ENCODE results near the gene CHRNA5.
A peak's percentile ranks its signal among the peaks of the same experiment; 100 is the strongest.

CHRNA5 gene

DNA sequence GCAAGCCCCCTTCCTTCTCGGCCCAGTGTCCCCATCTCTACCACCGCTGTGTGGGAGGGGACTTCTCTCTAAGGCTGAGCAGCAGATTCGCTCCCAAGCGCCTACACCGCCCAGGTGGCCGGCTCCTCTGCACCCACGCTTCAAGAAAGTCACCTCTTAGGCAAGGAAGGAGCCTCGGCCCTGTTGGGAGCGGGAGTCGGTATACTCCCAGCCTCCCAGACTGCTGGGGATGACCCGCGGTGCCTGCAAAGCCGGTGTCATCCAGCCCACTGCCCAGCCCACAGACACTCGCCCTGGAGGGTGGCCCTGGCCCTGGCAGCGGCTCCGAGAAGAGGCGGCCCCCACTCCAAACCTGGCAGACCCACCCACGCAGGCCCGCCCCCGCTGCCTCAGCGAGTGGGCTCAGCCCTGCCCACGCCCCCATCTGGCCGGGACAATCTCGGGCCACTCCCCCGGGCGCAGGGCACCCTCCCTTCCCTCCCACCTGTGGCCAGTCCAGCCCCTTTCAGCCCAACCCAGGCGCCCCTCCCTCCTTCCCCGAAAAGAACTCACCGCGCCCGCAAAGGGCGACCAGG, 75.3 kb downstream of the CHRNA5 start:
- CTCF ChIA-PET: interaction anchor here (1.3 to 2.7 kb wide), 4 partner anchors 10 to 114 kb away, joined by 3 to 29 read pairs (median 7); no protein-coding TSS in a partner anchor
- no peak for DNase-seq (ENCODE audit: extremely low spot score)

GRCh38 chr15:78641102-78641748, 75.9 kb downstream of the CHRNA5 start, which contains the start of gene CHRNB4:
CHRNB4 (minus strand) TSS chr15:78641210; CDS start chr15:78641133, 77 bp downstream.
- TF ChIP-seq L3MBTL2 (conservative IDR thresholded peaks at IDR 0.05) (peak; percentile 75), FOXK2 (IDR thresholded peaks at IDR 0.05) (no peak), NFRKB (IDR thresholded peaks at IDR 0.05) (no peak), BHLHE40 (IDR thresholded peaks at IDR 0.05; ENCODE audit: borderline replicate concordance) (no peak)
- ChIA-PET CTCF (interaction anchor here (1.3 kb wide), 1 partner anchor 114 kb away, joined by 3 read pairs; no protein-coding TSS in a partner anchor), POLR2A (no interaction called here)
- peak; percentile 49 for DNase-seq (ENCODE audit: extremely low spot score)

More for the DNA sequence above, 75.3 kb downstream of the CHRNA5 start:
- POLR2A ChIA-PET: no interaction called here
- TF ChIP-seq BHLHE40 (IDR thresholded peaks at IDR 0.05; ENCODE audit: borderline replicate concordance) (no peak), FOXK2 (IDR thresholded peaks at IDR 0.05) (no peak), CTBP1 (IDR thresholded peaks at IDR 0.05; ENCODE audit: borderline replicate concordance) (no peak), ARNT (IDR thresholded peaks at IDR 0.05) (no peak), ZNF384 (IDR thresholded peaks at IDR 0.05) (no peak), L3MBTL2 (conservative IDR thresholded peaks at IDR 0.05) (no peak)

GRCh38 chr15:78641749-78642275, 76.5 kb downstream of the CHRNA5 start:
- TF ChIP-seq SUZ12 (IDR thresholded peaks at IDR 0.05): no peak
- no peak for TF ChIP-seq FOXA1 (IDR thresholded peaks at IDR 0.05)
- no peak for TF ChIP-seq HDGF (IDR thresholded peaks at IDR 0.05; ENCODE audit: borderline replicate concordance)
- no peak for TF ChIP-seq FOXK2 (IDR thresholded peaks at IDR 0.05)
- TF ChIP-seq BHLHE40 (IDR thresholded peaks at IDR 0.05; ENCODE audit: borderline replicate concordance): no peak
- TF ChIP-seq TARDBP (IDR thresholded peaks at IDR 0.05): no peak
- CTCF ChIA-PET: no interaction called here
- POLR2A ChIA-PET: no interaction called here
- DNase-seq (ENCODE audit: extremely low spot score): no peak

GRCh38 chr15:78642331-78642730, 77.0 kb downstream of the CHRNA5 start:
- ChIA-PET CTCF (interaction anchor here (1.0 kb wide), 1 partner anchor 11 kb away, joined by 3 read pairs; no protein-coding TSS in a partner anchor), POLR2A (no interaction called here)
- no peak for TF ChIP-seq CTBP1 (IDR thresholded peaks at IDR 0.05; ENCODE audit: borderline replicate concordance)
- TF ChIP-seq FOXA1 (IDR thresholded peaks at IDR 0.05): no peak
- no peak for TF ChIP-seq FOXM1 (IDR thresholded peaks at IDR 0.05; ENCODE audit: borderline replicate concordance)
- no peak for TF ChIP-seq ARNT (IDR thresholded peaks at IDR 0.05)
- TF ChIP-seq ELF4 (IDR thresholded peaks at IDR 0.05): no peak
- no peak for DNase-seq (ENCODE audit: extremely low spot score)
